Cardiac fibroblast (primary cell): ENCODE data around the gene SDCCAG8.

Source experiments
- DNase-seq, 2 donors: peaks; one replicate each; pipeline versions ENCODE4 v3.0.0 to v3.0.0-alpha.2; 2010; ENCODE audit warnings: low read depth in 2 of 2
- H3K4me3 ChIP-seq, 2 donors: replicated peaks in 1 of 2; 1 replicate in 1 of 2; 2 replicates in 1 of 2; pipeline ENCODE4 v1.5.1; 2011; ENCODE audit warnings: low read depth in 2 of 2, low read length in 2 of 2, mild to moderate bottlenecking in 2 of 2, moderate library complexity in 1 of 2
- TF ChIP-seq, protein P1 (sequence below): IDR thresholded peaks from one replicate; pipeline ENCODE4 v1.5.1; 2011; ENCODE audit warnings: low read depth, mild to moderate bottlenecking, low read length, inconsistent platforms

SDCCAG8 gene

DNA sequence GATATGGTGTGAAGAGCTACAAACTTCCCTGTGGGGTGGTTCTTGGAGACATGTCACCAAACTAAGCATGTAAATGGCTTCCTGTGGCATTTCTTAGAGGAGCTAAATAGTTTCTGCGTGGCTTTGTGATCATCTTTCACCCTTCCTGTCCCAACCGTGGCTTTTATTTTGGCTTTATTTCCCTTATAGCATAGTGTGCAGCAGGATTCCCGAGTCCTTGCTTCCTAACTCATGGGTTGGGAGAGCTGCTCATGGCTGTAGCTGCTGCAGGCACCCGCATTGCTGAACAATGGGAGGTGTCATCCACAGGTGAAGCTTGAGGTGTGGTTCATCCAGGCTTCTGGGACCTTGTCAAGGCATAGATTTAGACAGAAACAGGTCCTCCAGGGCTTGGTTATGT lies 192.0 kb downstream of the SDCCAG8 start:
- no peak for DNase-seq
- TF ChIP-seq, protein P1, sequence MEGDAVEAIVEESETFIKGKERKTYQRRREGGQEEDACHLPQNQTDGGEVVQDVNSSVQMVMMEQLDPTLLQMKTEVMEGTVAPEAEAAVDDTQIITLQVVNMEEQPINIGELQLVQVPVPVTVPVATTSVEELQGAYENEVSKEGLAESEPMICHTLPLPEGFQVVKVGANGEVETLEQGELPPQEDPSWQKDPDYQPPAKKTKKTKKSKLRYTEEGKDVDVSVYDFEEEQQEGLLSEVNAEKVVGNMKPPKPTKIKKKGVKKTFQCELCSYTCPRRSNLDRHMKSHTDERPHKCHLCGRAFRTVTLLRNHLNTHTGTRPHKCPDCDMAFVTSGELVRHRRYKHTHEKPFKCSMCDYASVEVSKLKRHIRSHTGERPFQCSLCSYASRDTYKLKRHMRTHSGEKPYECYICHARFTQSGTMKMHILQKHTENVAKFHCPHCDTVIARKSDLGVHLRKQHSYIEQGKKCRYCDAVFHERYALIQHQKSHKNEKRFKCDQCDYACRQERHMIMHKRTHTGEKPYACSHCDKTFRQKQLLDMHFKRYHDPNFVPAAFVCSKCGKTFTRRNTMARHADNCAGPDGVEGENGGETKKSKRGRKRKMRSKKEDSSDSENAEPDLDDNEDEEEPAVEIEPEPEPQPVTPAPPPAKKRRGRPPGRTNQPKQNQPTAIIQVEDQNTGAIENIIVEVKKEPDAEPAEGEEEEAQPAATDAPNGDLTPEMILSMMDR: no peak
- H3K4me3 ChIP-seq: no peak overlapping the region

DNA sequence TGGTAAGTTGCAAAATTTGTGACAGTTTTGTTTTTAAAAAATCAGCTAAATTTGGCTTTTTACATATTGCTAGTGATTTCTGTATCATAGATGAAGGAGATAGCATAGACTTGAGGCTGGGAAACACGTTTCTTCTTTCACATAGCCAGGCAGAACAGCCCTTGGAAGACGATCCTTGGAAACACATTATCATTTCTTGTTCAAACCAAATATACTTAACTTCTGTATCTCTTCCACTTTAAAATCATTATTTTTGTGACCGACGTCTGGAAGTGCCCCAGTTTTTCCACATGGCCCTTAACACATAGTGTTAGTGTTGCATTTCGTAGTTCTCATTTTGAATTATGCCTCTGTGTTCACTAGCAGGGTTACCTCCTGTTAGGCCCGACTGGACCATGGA lies 193.5 kb downstream of the SDCCAG8 start:
- TF ChIP-seq, protein P1: no peak
- H3K4me3 ChIP-seq: no peak overlapping the region
- no peak for DNase-seq

DNA sequence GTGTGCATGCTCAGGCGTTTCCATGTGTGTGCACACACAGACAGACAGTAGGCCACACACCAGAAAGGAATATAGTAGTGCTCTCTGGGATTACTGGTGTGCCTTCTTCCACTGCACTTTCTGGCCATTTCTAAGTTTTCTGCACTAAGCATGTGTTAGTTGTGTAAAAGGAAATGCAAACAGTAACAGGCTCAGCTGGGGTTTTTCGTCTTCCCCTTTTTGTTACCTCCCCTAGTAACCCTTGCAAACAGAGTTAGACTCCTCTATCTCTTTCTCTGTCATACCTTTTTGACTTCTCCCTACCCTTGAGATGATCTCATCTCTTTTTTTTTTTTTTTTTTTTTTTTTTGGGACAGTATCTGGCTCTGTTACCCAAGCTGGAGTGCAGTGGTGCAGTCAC lies 196.3 kb downstream of the SDCCAG8 start:
- DNase-seq: no peak
- TF ChIP-seq, protein P1: no peak
- no peak overlapping the region for H3K4me3 ChIP-seq

DNA sequence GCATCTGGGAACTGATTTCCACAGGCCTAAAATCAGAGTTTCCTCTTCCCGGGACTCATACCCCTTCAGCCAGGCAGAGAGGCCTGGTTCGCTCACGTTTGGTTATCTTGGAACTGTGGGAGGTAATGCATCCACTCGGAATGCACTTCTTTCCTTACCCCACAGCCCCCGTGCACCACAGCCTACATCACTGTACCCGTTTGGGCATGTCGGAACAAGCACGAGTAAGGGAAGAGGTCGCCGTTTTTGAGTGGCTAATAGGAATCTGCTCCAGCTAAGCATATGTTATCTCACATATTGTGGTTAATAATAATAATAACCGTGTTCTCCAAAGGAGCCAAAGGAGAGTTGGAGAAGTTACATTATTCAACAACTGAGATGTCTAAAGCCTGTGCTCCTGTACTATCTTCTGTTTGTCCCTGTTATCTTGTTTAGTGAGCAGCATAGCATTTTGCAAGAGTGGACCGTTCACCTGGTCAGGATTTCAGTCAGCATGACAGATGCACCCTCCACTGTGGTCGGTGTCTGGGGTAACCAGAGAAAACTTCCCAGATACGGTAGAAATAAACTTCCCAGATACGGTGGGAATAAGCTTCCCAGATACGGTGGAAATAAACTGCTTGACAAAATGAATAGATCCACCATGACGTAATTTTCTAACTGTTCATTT lies 198.6 kb downstream of the SDCCAG8 start:
- no peak overlapping the region for H3K4me3 ChIP-seq
- no peak for DNase-seq
- TF ChIP-seq, protein P1: no peak

DNA sequence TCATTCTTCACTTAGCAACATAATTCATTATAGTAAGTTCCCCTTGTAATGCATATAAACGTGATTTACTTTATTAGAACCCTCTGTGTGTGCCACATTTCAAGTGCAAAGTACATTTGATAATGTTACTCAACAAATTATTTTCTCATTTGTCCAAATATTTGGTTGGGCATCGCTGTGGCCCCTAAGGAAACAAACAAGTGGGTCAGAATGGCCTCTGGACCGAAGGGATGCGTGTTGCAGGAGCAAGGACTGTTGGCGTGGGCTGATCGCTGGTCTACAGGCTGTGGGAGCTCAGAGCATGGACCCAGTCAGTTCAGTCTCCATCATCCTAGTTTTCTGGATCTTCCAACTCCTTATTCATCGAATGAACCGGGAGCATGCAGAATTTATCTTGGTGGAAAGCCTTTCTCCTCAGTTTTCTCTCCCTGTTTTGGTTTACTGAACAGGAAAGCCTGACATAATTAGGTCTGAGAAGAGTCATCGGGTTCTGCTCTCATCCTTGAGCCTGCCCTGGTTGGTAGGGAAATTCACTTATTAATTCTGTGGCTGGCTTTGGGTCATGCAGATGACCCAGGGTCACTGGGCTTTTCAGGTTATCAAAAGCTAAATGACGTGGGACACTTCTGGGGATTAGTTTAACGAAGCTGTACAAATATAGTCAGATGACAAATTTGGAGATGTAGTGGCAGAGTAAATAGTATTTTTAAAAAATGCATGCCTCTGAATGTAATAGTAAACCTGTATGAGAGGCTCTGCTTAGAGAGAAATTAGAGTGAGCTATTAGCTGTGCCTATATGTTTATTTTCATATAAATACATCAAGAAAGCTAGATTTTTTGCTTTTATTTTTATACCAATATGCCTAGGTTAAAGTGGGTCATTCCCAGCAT lies 200.2 kb downstream of the SDCCAG8 start:
- TF ChIP-seq, protein P1: no peak
- no peak for DNase-seq
- H3K4me3 ChIP-seq: no peak overlapping the region

DNA sequence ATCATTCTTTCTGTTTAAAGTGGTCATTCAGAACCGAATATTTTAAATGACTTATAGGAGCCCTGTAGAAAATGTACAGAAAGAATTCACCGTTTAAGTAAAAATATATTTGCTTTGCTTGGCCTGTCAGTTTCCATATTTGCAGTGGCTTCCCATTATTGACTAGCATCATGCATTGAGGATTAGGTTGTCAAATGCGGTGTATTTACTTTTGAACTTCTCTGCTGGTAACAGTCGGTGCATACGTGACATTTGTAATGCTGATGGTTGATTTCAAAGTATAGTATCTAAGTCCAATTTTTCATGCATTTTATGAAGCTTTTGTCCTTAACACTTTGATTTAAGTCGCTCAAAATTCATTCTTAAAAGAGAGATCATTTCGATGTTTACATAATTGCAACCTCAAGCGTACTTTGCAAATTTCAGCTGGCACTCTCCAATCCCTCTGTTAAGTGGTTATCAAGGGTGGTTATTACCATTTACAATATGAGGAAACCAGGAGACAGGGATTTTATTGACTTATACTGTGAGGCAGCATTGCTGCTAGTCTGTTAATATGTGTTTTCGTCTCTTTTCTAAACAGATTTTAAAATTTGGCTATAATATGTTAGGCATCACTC lies 201.6 kb downstream of the SDCCAG8 start:
- no peak for DNase-seq
- TF ChIP-seq, protein P1: no peak
- H3K4me3 ChIP-seq: no peak overlapping the region
